Measurements from ENCODE around the gene LRP8. TPM values are rescaled to one million over a fixed set of nuclear protein-coding genes. Genes with fewer than 3 reads are reported as not detected.

Gene LRP8
- total and polyA plus RNA-seq, 2 donors (not counting 3 experiments of a cell fraction or from before 2014, with no cell fraction given), result 40.9 to 62.2 TPM

- CTCF ChIA-PET, result interaction anchor here (1.2 kb wide), 1 partner anchor 17 kb away, joined by 4 read pairs; no protein-coding TSS in a partner anchor
- Histone ChIP-seq H3K9me3 (replicated peaks; ENCODE audit: control insufficient read depth, insufficient read depth, low read length) (no peaks in the 10 kb centered on the region), H3K4me2 (ENCODE audit: insufficient read depth, low read length) (no peak overlapping the region), H4K20me1 (replicated peaks; ENCODE audit: control insufficient read depth, extremely low read depth, insufficient read depth, low read length) (no peaks in the 10 kb centered on the region), H3K27ac (ENCODE audit: insufficient read depth, low read depth, low read length) (no peak overlapping the region), H3K9ac (replicated peaks; ENCODE audit: extremely low read depth, insufficient read depth, low read length) (no peak overlapping the region), H3K79me2 (ENCODE audit: control insufficient read depth, insufficient read depth, low read length) (no peaks in the 10 kb centered on the region), H3K4me3 (replicated peaks in 1 of 3; ENCODE audit: insufficient read depth in 1 of 3, low read depth in 1 of 3, low read length in 3 of 3) (no peak overlapping the region), H3K36me3 (ENCODE audit: control insufficient read depth in 2 of 2, extremely low read depth in 1 of 2, insufficient read depth in 2 of 2, low read length in 2 of 2) (no peaks in the 10 kb centered on the region), H3K4me1 (ENCODE audit: control insufficient read depth, extremely low read depth, insufficient read depth, low read length) (no peaks in the 10 kb centered on the region), H3K27me3 (ENCODE audit: control insufficient read depth in 2 of 2, insufficient read depth in 2 of 2, low read length in 2 of 2) (peaks cover 0 to 3% of the 10 kb centered on the region in 2 experiments), H2AFZ (ENCODE audit: low read depth, low read length) (no peak overlapping the region), H3K9me1 (replicated peaks; ENCODE audit: control insufficient read depth, extremely low read depth, insufficient read depth, low read length) (no peaks in the 10 kb centered on the region)
- intact Hi-C loops (cut with micrococcal nuclease) (no loop called here), dilution Hi-C loops (cut with MboI; ENCODE audit: extremely low pct_ligation_motif_present, low sequenced_read_pairs) (no loop called here)
- BruUV-seq (replicated peaks), result no TSS peak
- DNase-seq (ENCODE audit: low read depth, low spot score) (no peak), FAIRE-seq (no peak)
- TF ChIP-seq POLR2A (IDR thresholded peaks at IDR 0.05; ENCODE audit: low read depth, low read length), result no peak
- TF ChIP-seq JUN (IDR thresholded peaks at IDR 0.05; ENCODE audit: borderline replicate concordance, insufficient read depth, insufficient read length, low read depth), result no peak
- TF ChIP-seq, protein P1, sequence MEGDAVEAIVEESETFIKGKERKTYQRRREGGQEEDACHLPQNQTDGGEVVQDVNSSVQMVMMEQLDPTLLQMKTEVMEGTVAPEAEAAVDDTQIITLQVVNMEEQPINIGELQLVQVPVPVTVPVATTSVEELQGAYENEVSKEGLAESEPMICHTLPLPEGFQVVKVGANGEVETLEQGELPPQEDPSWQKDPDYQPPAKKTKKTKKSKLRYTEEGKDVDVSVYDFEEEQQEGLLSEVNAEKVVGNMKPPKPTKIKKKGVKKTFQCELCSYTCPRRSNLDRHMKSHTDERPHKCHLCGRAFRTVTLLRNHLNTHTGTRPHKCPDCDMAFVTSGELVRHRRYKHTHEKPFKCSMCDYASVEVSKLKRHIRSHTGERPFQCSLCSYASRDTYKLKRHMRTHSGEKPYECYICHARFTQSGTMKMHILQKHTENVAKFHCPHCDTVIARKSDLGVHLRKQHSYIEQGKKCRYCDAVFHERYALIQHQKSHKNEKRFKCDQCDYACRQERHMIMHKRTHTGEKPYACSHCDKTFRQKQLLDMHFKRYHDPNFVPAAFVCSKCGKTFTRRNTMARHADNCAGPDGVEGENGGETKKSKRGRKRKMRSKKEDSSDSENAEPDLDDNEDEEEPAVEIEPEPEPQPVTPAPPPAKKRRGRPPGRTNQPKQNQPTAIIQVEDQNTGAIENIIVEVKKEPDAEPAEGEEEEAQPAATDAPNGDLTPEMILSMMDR (IDR thresholded peaks at IDR 0.05; ENCODE audit: extremely low read depth in 1 of 2, insufficient read depth in 1 of 2, low read depth in 1 of 2, low read length in 2 of 2), result no peak
- TF ChIP-seq FOS (IDR thresholded peaks at IDR 0.05; ENCODE audit: borderline replicate concordance, insufficient read depth, low read length), result no peak
- TF ChIP-seq POLR2AphosphoS5 (IDR thresholded peaks at IDR 0.05; ENCODE audit: insufficient read depth, low read depth, low read length), result no peak
- TF ChIP-seq EZH2 (IDR thresholded peaks at IDR 0.05; ENCODE audit: borderline replicate concordance, low read depth, low read length, severe bottlenecking), result no peak
- TF ChIP-seq, protein P2, sequence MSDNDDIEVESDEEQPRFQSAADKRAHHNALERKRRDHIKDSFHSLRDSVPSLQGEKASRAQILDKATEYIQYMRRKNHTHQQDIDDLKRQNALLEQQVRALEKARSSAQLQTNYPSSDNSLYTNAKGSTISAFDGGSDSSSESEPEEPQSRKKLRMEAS (IDR thresholded peaks at IDR 0.05; ENCODE audit: insufficient read depth, insufficient read length), result no peak
- no peak for TF ChIP-seq MYC (IDR thresholded peaks at IDR 0.05; ENCODE audit: low read depth, low read length)
- no peak for TF ChIP-seq GATA2 (IDR thresholded peaks at IDR 0.05; ENCODE audit: insufficient read depth, insufficient read length, low read depth, low read length)
- POLR2A ChIA-PET, result no interaction called here
Measured at GRCh38 chr1:53376041-53376461, 48.2 kb upstream of the LRP8 start.
